ENCODE data around the gene PYGL. TPM values are rescaled to one million over a fixed set of nuclear protein-coding genes. Genes with fewer than 3 reads are reported as not detected.

PYGL gene
- total RNA-seq, 1 experiment from 2014 or later: 23.0 TPM

DNA sequence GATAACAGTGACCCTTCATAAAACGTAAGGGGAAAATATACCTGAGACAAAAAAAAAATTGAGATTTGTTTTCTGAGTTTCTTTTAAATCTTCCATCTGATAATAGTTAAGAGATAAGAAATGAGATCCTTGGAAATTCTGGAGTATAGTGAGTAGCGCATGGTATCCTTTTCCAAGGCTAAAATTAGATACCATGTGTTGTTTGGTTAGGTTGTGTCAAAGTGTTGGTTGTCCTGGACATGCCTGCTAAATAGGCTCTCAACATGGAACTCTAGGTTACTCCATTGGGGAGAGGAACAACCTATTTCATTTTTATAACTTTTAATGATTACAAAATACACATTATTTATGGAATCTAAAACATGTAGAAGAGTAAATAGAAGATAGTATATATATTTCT lies 14.8 kb downstream of the PYGL start:
- H3K4me3 ChIP-seq (ENCODE audit: low read depth in 2 of 2, low read length in 2 of 2): no peak overlapping the region
- CTCF ChIA-PET: no interaction called here
- DNase-seq (ENCODE audit: low read depth, low spot score): no peak
- intact Hi-C loops (cut with micrococcal nuclease; ENCODE audit: unreplicated experiment): no loop called here
- BruUV-seq (replicated peaks): no TSS peak
- H3K4me1 ChIP-seq (ENCODE audit: control insufficient read depth, insufficient read depth, low read length): no peaks in the 10 kb centered on the region
- no peak overlapping the region for H3K27ac ChIP-seq (ENCODE audit: low read length)
- in situ Hi-C loops (cut with HindIII; ENCODE audit: low pct_unique_long_range_greater_than_20kb, low sequenced_read_pairs): no loop called here
- H3K27me3 ChIP-seq (ENCODE audit: control insufficient read depth, insufficient read depth, low read length): no peaks in the 10 kb centered on the region
- H3K9me3 ChIP-seq (ENCODE audit: control insufficient read depth, insufficient read depth, low read depth, low read length): no peaks in the 10 kb centered on the region
- no peak for ATAC-seq
- POLR2A ChIA-PET: no interaction called here
- TF ChIP-seq SIN3A (IDR thresholded peaks at IDR 0.05; ENCODE audit: borderline replicate concordance, insufficient read depth, low read depth, low read length): no peak
- no peak for TF ChIP-seq POLR2AphosphoS5 (IDR thresholded peaks at IDR 0.05; ENCODE audit: low read depth, low read length)
- TF ChIP-seq TCF7L2 (IDR thresholded peaks at IDR 0.05; ENCODE audit: low read depth, low read length): no peak
- TF ChIP-seq, protein P1, sequence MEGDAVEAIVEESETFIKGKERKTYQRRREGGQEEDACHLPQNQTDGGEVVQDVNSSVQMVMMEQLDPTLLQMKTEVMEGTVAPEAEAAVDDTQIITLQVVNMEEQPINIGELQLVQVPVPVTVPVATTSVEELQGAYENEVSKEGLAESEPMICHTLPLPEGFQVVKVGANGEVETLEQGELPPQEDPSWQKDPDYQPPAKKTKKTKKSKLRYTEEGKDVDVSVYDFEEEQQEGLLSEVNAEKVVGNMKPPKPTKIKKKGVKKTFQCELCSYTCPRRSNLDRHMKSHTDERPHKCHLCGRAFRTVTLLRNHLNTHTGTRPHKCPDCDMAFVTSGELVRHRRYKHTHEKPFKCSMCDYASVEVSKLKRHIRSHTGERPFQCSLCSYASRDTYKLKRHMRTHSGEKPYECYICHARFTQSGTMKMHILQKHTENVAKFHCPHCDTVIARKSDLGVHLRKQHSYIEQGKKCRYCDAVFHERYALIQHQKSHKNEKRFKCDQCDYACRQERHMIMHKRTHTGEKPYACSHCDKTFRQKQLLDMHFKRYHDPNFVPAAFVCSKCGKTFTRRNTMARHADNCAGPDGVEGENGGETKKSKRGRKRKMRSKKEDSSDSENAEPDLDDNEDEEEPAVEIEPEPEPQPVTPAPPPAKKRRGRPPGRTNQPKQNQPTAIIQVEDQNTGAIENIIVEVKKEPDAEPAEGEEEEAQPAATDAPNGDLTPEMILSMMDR (IDR thresholded peaks at IDR 0.05): no peak
- TF ChIP-seq, protein P2, sequence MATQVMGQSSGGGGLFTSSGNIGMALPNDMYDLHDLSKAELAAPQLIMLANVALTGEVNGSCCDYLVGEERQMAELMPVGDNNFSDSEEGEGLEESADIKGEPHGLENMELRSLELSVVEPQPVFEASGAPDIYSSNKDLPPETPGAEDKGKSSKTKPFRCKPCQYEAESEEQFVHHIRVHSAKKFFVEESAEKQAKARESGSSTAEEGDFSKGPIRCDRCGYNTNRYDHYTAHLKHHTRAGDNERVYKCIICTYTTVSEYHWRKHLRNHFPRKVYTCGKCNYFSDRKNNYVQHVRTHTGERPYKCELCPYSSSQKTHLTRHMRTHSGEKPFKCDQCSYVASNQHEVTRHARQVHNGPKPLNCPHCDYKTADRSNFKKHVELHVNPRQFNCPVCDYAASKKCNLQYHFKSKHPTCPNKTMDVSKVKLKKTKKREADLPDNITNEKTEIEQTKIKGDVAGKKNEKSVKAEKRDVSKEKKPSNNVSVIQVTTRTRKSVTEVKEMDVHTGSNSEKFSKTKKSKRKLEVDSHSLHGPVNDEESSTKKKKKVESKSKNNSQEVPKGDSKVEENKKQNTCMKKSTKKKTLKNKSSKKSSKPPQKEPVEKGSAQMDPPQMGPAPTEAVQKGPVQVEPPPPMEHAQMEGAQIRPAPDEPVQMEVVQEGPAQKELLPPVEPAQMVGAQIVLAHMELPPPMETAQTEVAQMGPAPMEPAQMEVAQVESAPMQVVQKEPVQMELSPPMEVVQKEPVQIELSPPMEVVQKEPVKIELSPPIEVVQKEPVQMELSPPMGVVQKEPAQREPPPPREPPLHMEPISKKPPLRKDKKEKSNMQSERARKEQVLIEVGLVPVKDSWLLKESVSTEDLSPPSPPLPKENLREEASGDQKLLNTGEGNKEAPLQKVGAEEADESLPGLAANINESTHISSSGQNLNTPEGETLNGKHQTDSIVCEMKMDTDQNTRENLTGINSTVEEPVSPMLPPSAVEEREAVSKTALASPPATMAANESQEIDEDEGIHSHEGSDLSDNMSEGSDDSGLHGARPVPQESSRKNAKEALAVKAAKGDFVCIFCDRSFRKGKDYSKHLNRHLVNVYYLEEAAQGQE (IDR thresholded peaks at IDR 0.05; ENCODE audit: insufficient read depth in 1 of 2, low read depth in 2 of 2, low read length in 1 of 2): no peak
- H3K36me3 ChIP-seq (ENCODE audit: control insufficient read depth, insufficient read depth, low read length): no peaks in the 10 kb centered on the region; the same call in none of the 2 replicates

DNA sequence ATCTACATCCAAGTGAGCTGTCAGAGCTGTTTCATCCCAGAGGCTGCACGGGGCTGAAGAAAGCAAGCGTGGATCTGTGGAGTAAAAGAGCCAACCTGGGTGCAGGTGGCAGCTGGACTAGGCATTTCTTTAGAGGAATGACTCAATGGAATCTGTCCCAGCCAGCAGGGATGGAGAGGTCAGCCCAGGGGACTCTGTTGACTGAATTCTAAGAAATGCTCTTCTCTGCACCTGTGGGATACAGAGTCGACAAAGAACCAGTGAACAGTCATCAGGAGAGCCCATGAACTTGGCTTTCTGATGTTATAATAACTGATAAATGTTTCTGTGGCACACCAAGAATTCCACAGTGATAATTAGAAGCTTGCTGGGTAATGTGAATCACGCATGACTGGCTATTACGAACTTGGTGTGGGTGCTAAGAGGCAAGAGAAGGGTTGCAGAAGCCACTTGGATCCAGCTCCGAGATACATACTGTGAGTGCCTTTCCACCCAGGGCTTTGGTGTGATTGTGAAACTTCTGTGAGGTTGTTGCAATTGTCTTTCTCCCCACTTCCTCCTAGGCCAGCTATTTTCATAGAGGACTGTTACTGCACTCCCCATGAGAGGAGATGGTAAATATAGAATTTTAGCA lies 16.2 kb downstream of the PYGL start:
- CTCF ChIA-PET: no interaction called here

More for the DNA sequence above, 16.2 kb downstream of the PYGL start:
- in situ Hi-C loops (cut with HindIII; ENCODE audit: low pct_unique_long_range_greater_than_20kb, low sequenced_read_pairs): no loop called here
- intact Hi-C loops (cut with micrococcal nuclease; ENCODE audit: unreplicated experiment): no loop called here
- H3K27ac ChIP-seq (ENCODE audit: low read length): no peak overlapping the region
- H3K27me3 ChIP-seq (ENCODE audit: control insufficient read depth, insufficient read depth, low read length): no peaks in the 10 kb centered on the region
- H3K4me1 ChIP-seq (ENCODE audit: control insufficient read depth, insufficient read depth, low read length): no peaks in the 10 kb centered on the region
- POLR2A ChIA-PET: no interaction called here
- DNase-seq (ENCODE audit: low read depth, low spot score) (no peak), ATAC-seq (no peak)
- BruUV-seq (replicated peaks): no TSS peak
- H3K9me3 ChIP-seq (ENCODE audit: control insufficient read depth, insufficient read depth, low read depth, low read length): no peaks in the 10 kb centered on the region
- TF ChIP-seq, protein P2 (IDR thresholded peaks at IDR 0.05; ENCODE audit: insufficient read depth in 1 of 2, low read depth in 2 of 2, low read length in 1 of 2): no peak
- TF ChIP-seq SIN3A (IDR thresholded peaks at IDR 0.05; ENCODE audit: borderline replicate concordance, insufficient read depth, low read depth, low read length) (no peak), TCF7L2 (IDR thresholded peaks at IDR 0.05; ENCODE audit: low read depth, low read length) (no peak), POLR2AphosphoS5 (IDR thresholded peaks at IDR 0.05; ENCODE audit: low read depth, low read length) (no peak)
- TF ChIP-seq, protein P1 (IDR thresholded peaks at IDR 0.05): no peak
- no peak overlapping the region for H3K4me3 ChIP-seq (ENCODE audit: low read depth in 2 of 2, low read length in 2 of 2)
- no peaks in the 10 kb centered on the region; the same call in none of the 2 replicates for H3K36me3 ChIP-seq (ENCODE audit: control insufficient read depth, insufficient read depth, low read length)
